K562 (cell line): ENCODE results near the gene ARHGAP24. TPM values are rescaled to one million over a fixed set of nuclear protein-coding genes. Genes with fewer than 3 reads are reported as not detected.

Experiments
- ATAC-seq: fragments of 200-7000 bp; cut with Tn5 transposase; 3 replicates; pipeline ENCODE4 v1.9.1; 2020; ENCODE audit warnings: moderate library complexity
- BruUV-seq: library from RNA; stranded (reverse); fragments of 400-500 nt; replicated peaks from 2 replicates; lab custom pipeline; 2021; lab: Mats Ljungman, UMichigan
- CTCF ChIA-PET: fragments of 300-600 bp; formaldehyde crosslinking; extraction: SDS; loops from one replicate; lab custom pipeline; 2021; ENCODE audit warnings: low intra/inter-chr PET ratio; lab: Yijun Ruan, JAX
- POLR2A ChIA-PET: fragments of 300-600, 350-650 bp; sonication (Branson Sonifier 250); formaldehyde crosslinking; extraction: SDS; loops from one replicate; lab custom pipeline; 2021; ENCODE audit warnings: antibody characterized with exemption, inconsistent platforms; lab: Yijun Ruan, JAX
- DNase-seq, 4 experiments: peaks; one replicate each; pipeline versions ENCODE4 v3.0.0 to v3.0.0-alpha.2; 2011 to 2018; ENCODE audit warnings: low spot score in 3 of 4, mixed read lengths in 3 of 4; ENCODE audit errors: extremely low read depth in 1 of 4
- FAIRE-seq: peaks from 2 replicates; lab custom pipeline; 2011; peaks lifted over from hg19 to GRCh38; lab: Jason Lieb, UNC
- H2AFZ ChIP-seq: 2 replicates; pipeline ENCODE4 v1.6.0; 2011; ENCODE audit warnings: low read depth, low read length, control low read depth, inconsistent platforms
- H3K27ac ChIP-seq: fragments of 200-600 bp; 3 replicates; pipeline ENCODE4 v1.8.0; 2011; ENCODE audit warnings: low read depth, mild to moderate bottlenecking, control low read depth, inconsistent platforms, low read length, moderate library complexity, mixed read lengths; ENCODE audit errors: extremely low read depth
- H3K27me3 ChIP-seq, 2 experiments: fragments of 300-600 bp in 1 of 2; 2 replicates in 1 of 2; 3 replicates in 1 of 2; pipeline versions ENCODE4 v1.6.0 to v1.8.0; 2011; ENCODE audit warnings: inconsistent platforms in 2 of 2, low read length in 2 of 2, mild to moderate bottlenecking in 1 of 2, mixed read lengths in 1 of 2, moderate library complexity in 1 of 2; ENCODE audit not compliant: control insufficient read depth in 2 of 2, insufficient read depth in 2 of 2
- H3K36me3 ChIP-seq: fragments of 300-600 bp; 3 replicates; pipeline ENCODE4 v1.8.0; 2011; ENCODE audit warnings: mild to moderate bottlenecking, low read length, inconsistent platforms; ENCODE audit not compliant: control insufficient read depth, insufficient read depth
- H3K4me1 ChIP-seq, 2 experiments: fragments of 200-600 bp in 1 of 2; replicated peaks in 1 of 2; 2 replicates in 1 of 2; 3 replicates in 1 of 2; pipeline versions ENCODE4 v1.5.1 to v1.8.0; 2011; ENCODE audit warnings: inconsistent platforms in 2 of 2, low read length in 2 of 2, mild to moderate bottlenecking in 1 of 2, mixed read lengths in 1 of 2, moderate library complexity in 1 of 2; ENCODE audit not compliant: control insufficient read depth in 2 of 2, insufficient read depth in 2 of 2
- H3K4me2 ChIP-seq: 2 replicates; pipeline ENCODE4 v1.6.1; 2011; ENCODE audit warnings: low read length, control low read depth, inconsistent platforms, mixed read lengths; ENCODE audit not compliant: insufficient read depth
- H3K4me3 ChIP-seq: fragments of 200-600 bp; sonication (generic), shearing (Covaris generic); 2 replicates; pipeline ENCODE4 v1.5.1; 2016; ENCODE audit warnings: control low read depth, inconsistent platforms
- H3K79me2 ChIP-seq: fragments of 200-600 bp; 3 replicates; pipeline ENCODE4 v1.8.0; 2011; ENCODE audit warnings: low read length, inconsistent platforms; ENCODE audit not compliant: control insufficient read depth, insufficient read depth
- H3K9ac ChIP-seq, 2 experiments: 2 replicates each; pipeline versions ENCODE4 v1.6.0 to v1.6.1; 2011; ENCODE audit warnings: low read depth in 2 of 2, low read length in 2 of 2, control low read depth in 1 of 2, inconsistent platforms in 1 of 2, mild to moderate bottlenecking in 1 of 2, mixed read lengths in 1 of 2; ENCODE audit not compliant: insufficient read depth in 1 of 2
- H3K9me1 ChIP-seq: one replicate; pipeline ENCODE4 v1.6.0; 2011; ENCODE audit warnings: inconsistent platforms, mild to moderate bottlenecking, low read length, moderate library complexity; ENCODE audit not compliant: control insufficient read depth, insufficient read depth
- H3K9me3 ChIP-seq: replicated peaks from 2 replicates; pipeline ENCODE4 v1.5.1; 2011; ENCODE audit warnings: low read depth, low read length, inconsistent platforms; ENCODE audit not compliant: control insufficient read depth, insufficient read depth
- H4K20me1 ChIP-seq: replicated peaks from 2 replicates; pipeline ENCODE4 v1.6.1; 2011; ENCODE audit warnings: low read length, inconsistent platforms, mixed read lengths; ENCODE audit not compliant: control insufficient read depth, insufficient read depth
- BRCA1 ChIP-seq, 2 experiments: fragments of 450-650 bp in 1 of 2; sonication (generic) in 1 of 2; formaldehyde crosslinking in 1 of 2; IDR thresholded peaks; 2 replicates each; pipeline versions ENCODE4 v1.5.0 to v1.6.1; 2017 to 2020; ENCODE audit warnings: mild to moderate bottlenecking in 1 of 2, missing genetic modification reagents in 1 of 2
- CEBPZ ChIP-seq: fragments of 150-350 bp; IDR thresholded peaks from 2 replicates; pipeline ENCODE4 v1.6.1; 2014; ENCODE audit warnings: low read depth, mild to moderate bottlenecking, low read length, borderline replicate concordance
- ETV5 ChIP-seq: sonication (generic); formaldehyde crosslinking; IDR thresholded peaks from 2 replicates; pipeline ENCODE4 v1.4.0; 2020; ENCODE audit warnings: low read depth, mild to moderate bottlenecking, missing genetic modification reagents
- JUND ChIP-seq, 2 experiments: IDR thresholded peaks; 2 replicates in 1 of 2; 3 replicates in 1 of 2; pipeline ENCODE4 v1.6.1; 2011; ENCODE audit warnings: borderline replicate concordance in 2 of 2, low read depth in 2 of 2, low read length in 2 of 2, improper control_type of control experiment in 1 of 2, missing biosample characterization in 1 of 2, missing genetic modification characterization in 1 of 2, missing genetic modification reagents in 1 of 2
- MLLT1 ChIP-seq, 2 experiments: fragments of 450-650 bp; IDR thresholded peaks; 2 replicates each; pipeline ENCODE4 v1.6.1; 2016
- SMAD3 ChIP-seq: fragments of 450-650 bp; formaldehyde crosslinking; conservative IDR thresholded peaks from 2 replicates; pipeline ENCODE4 v1.4.0; 2020; ENCODE audit warnings: mild to moderate bottlenecking
- SP1 ChIP-seq: sonication (generic); formaldehyde crosslinking; IDR thresholded peaks from 2 replicates; pipeline ENCODE4 v1.8.1; 2022; ENCODE audit warnings: mild to moderate bottlenecking, missing genetic modification reagents
- ZNF445 ChIP-seq: fragments of 250-450 bp; sonication (Bioruptor Pico); IDR thresholded peaks from 2 replicates; pipeline ENCODE4 v1.4.0; 2020; ENCODE audit warnings: low read depth, mild to moderate bottlenecking, moderate library complexity
- ZNF830 ChIP-seq: fragments of 250-450 bp; sonication (Bioruptor Pico); IDR thresholded peaks from 2 replicates; pipeline ENCODE4 v1.5.0; 2021; ENCODE audit warnings: mild to moderate bottlenecking
- WGBS: fragments of 100-300 bp; shearing (Covaris generic); methylation state at CpG from one replicate; pipeline ENCODE4 v1.1.6; 2016; ENCODE audit warnings: low coverage, mixed read lengths; ENCODE audit not compliant: insufficient coverage; ENCODE audit errors: missing lambda C conversion rate; 5-methylcytosine and 5-hydroxymethylcytosine counted together
- in situ Hi-C: fragments of 300-500 bp; cut with MboI; formaldehyde crosslinking; loops from 4 replicates; pipeline ENCODE4 v1.15.0; 2018; ENCODE audit warnings: inconsistent platforms, mixed read lengths
- intact Hi-C: fragments of 100-400 bp; cut with micrococcal nuclease; formaldehyde crosslinking; loops from 2 replicates; pipeline ENCODE4 v1.14.2; 2022
- polyA plus RNA-seq, 8 experiments: library from polyadenylated mRNA; depleted of rRNA in 4 of 8; stranded (reverse) in 5 of 8; unstranded in 3 of 8; fragments of >200 nt; fragmentation: Nextera tagmentation in 2 of 8; fragmentation: Illumina TruSeq in 1 of 8; extraction: Ambion mirVana in 2 of 8; extraction: Trizol in 1 of 8; gene quantifications; 2 replicates each; pipeline versions ENCODE4 v1.2.1 to v1.2.3, GENCODE V29; 2011 to 2014; ENCODE audit warnings: inconsistent platforms in 1 of 8, missing spikeins in 1 of 8
- total RNA-seq, 7 experiments: library from RNA; depleted of rRNA in 6 of 7; stranded (reverse); fragments of >200 nt in 6 of 7; fragmentation: Illumina TruSeq in 2 of 7; extraction: Trizol in 2 of 7; gene quantifications; 2 replicates each; pipeline versions ENCODE4 v1.2.1 to v1.2.3, GENCODE V29; 2011 to 2021; ENCODE audit warnings: low replicate concordance in 1 of 7

Gene ARHGAP24
- total and polyA plus RNA-seq, 9 of the 15 experiments (the other 6 are each of a cell fraction or from before 2014, with no cell fraction given) = 8.0 to 22.6 (median 14.0) TPM

GRCh38 chr4:85499573-85499972, 24.6 kb downstream of the ARHGAP24 start:
- no TSS peak for BruUV-seq
- Histone ChIP-seq H4K20me1 (no peaks in the 10 kb centered on the region), H3K27me3 (no peaks in the 10 kb centered on the region), H3K9ac (no peak overlapping the region), H3K79me2 (no peaks in the 10 kb centered on the region), H3K36me3 (no peaks in the 10 kb centered on the region), H3K4me1 (no peaks in the 10 kb centered on the region), H2AFZ (0 out of 2 replicates have a peak overlapping the region, but pooled peaks have one; percentile 13), H3K27ac (no peak overlapping the region), H3K4me3 (no peak overlapping the region), H3K9me1 (no peaks in the 10 kb centered on the region), H3K4me2 (no peak overlapping the region), H3K9me3 (no peaks in the 10 kb centered on the region)
- POLR2A ChIA-PET = no interaction called here
- 5% methylated on average over 3 of the region's 3 CpGs for WGBS
- TF ChIP-seq BRCA1 (IDR thresholded peaks at IDR 0.05) (no peak), BRCA1 (CRISPR knock-in tag; IDR thresholded peaks at IDR 0.05) (no peak), ETV5 (CRISPR knock-in tag) (no peak), ZNF830 (CRISPR knock-in tag) (no peak), SP1 (CRISPR knock-in tag) (no peak)
- FAIRE-seq (no peak), ATAC-seq (no peak), DNase-seq (no peak)
- CTCF ChIA-PET = no interaction called here
- intact Hi-C loops (loop anchor here (5.0 kb wide), 1 partner anchor 82 kb away; no protein-coding TSS in a partner anchor), in situ Hi-C loops (no loop called here)

- no peak for FAIRE-seq
- no peak for ATAC-seq
- no peak overlapping the region for H3K27ac ChIP-seq
- no peaks in the 10 kb centered on the region for H3K36me3 ChIP-seq
- 0% methylated on average over 1 of the region's 3 CpGs for WGBS
- intact Hi-C loops (no loop called here), in situ Hi-C loops (no loop called here)
- no peaks in the 10 kb centered on the region for H3K9me3 ChIP-seq
- POLR2A ChIA-PET = no interaction called here
- no peak overlapping the region for H3K4me2 ChIP-seq
- H4K20me1 ChIP-seq = no peaks in the 10 kb centered on the region
- no peaks in the 10 kb centered on the region for H3K9me1 ChIP-seq
- CTCF ChIA-PET = no interaction called here
- no peak overlapping the region for H2AFZ ChIP-seq
- DNase-seq = no peak
- H3K9ac ChIP-seq = no peak overlapping the region
- no peaks in the 10 kb centered on the region for H3K4me1 ChIP-seq
- no peak overlapping the region for H3K4me3 ChIP-seq
- H3K27me3 ChIP-seq = no peaks in the 10 kb centered on the region
- H3K79me2 ChIP-seq = no peaks in the 10 kb centered on the region
- BruUV-seq = no TSS peak
- no peak for TF ChIP-seq JUND (IDR thresholded peaks at IDR 0.05; ENCODE audit: borderline replicate concordance, low read depth, low read length)
- TF ChIP-seq JUND (tag; IDR thresholded peaks at IDR 0.05; ENCODE audit: borderline replicate concordance, low read depth, low read length) = no peak
- TF ChIP-seq CEBPZ = no peak
- no peak for TF ChIP-seq MLLT1 (IDR thresholded peaks at IDR 0.05)
- no peak for TF ChIP-seq ZNF445 (CRISPR knock-in tag)
- no peak for TF ChIP-seq SMAD3 (CRISPR knock-in tag)
These were observed 25.3 kb downstream of the ARHGAP24 start for GRCh38 chr4:85500110-85500867.
